PC-3 (cell line): Measurements from ENCODE around the gene RC3H1. TPM values are rescaled to one million over a fixed set of nuclear protein-coding genes. Genes with fewer than 3 reads are reported as not detected.

Experiments
- ATAC-seq: fragments of 200-7000 bp; cut with Tn5 transposase; 2 replicates; pipeline ENCODE4 v1.9.1; 2020; ENCODE audit warnings: mild to moderate bottlenecking, moderate library complexity
- Bru-seq: library from RNA; stranded (reverse); fragments of 400-500 nt; gene quantifications from one replicate; lab custom pipeline; 2021; lab: Mats Ljungman, UMichigan
- BruChase-seq, 2 experiments: library from RNA; stranded (reverse); fragments of 400-500 nt; gene quantifications; one replicate each; lab custom pipeline; 2021; lab: Mats Ljungman, UMichigan
- BruUV-seq: library from RNA; stranded (reverse); fragments of 400-500 nt; replicated peaks from 2 replicates; lab custom pipeline; 2021; lab: Mats Ljungman, UMichigan
- CTCF ChIA-PET: fragments of 300-600 bp; sonication (Branson Sonifier 250); formaldehyde crosslinking; loops from one replicate; lab custom pipeline; 2022; ENCODE audit warnings: antibody characterized with exemption; lab: Charles Lee
- POLR2A ChIA-PET: fragments of 300-600 bp; sonication (Branson Sonifier 250); formaldehyde crosslinking; loops from one replicate; lab custom pipeline; 2022; ENCODE audit warnings: antibody characterized with exemption; ENCODE audit not compliant: unreplicated experiment; lab: Charles Lee
- DNase-seq: peaks from one replicate; pipeline ENCODE4 v3.0.0-alpha.2; 2015
- H2AFZ ChIP-seq: fragments of 300-600 bp; sonication (generic); 2 replicates; pipeline ENCODE4 v1.6.0; 2016; ENCODE audit warnings: antibody characterized with exemption, low read length
- H3F3A ChIP-seq: fragments of 300-600 bp; sonication (generic); one replicate; pipeline ENCODE4 v1.6.0; 2017; ENCODE audit warnings: antibody characterized with exemption, low read length, control low read depth, mild to moderate bottlenecking; ENCODE audit not compliant: unreplicated experiment
- H3K27ac ChIP-seq: fragments of 300-600 bp; sonication (generic); 2 replicates; pipeline ENCODE4 v1.5.1; 2016; ENCODE audit warnings: mild to moderate bottlenecking, low read length
- H3K27me3 ChIP-seq: fragments of 300-600 bp; sonication (generic); 2 replicates; pipeline ENCODE4 v1.6.1; 2016; ENCODE audit warnings: low read length, mixed read lengths
- H3K36me3 ChIP-seq: fragments of 300-600 bp; sonication (generic); 2 replicates; pipeline ENCODE4 v1.6.1; 2016; ENCODE audit warnings: low read depth, mixed run types, low read length, mixed read lengths
- H3K4me1 ChIP-seq: fragments of 300-600 bp; sonication (generic); 2 replicates; pipeline ENCODE4 v1.5.1; 2016; ENCODE audit warnings: low read length; ENCODE audit not compliant: insufficient read depth
- H3K4me2 ChIP-seq: fragments of 300-600 bp; sonication (generic); 2 replicates; pipeline ENCODE4 v1.6.0; 2016; ENCODE audit warnings: low read length
- H3K4me3 ChIP-seq: fragments of 300-600 bp; sonication (generic); 2 replicates; pipeline ENCODE4 v1.5.1; 2016; ENCODE audit warnings: mild to moderate bottlenecking, low read length, mixed read lengths
- H3K79me2 ChIP-seq: fragments of 300-600 bp; sonication (generic); 2 replicates; pipeline ENCODE4 v1.6.1; 2017; ENCODE audit warnings: low read length, mixed read lengths
- H3K9ac ChIP-seq: fragments of 300-600 bp; sonication (generic); 2 replicates; pipeline ENCODE4 v1.6.0; 2016; ENCODE audit warnings: mild to moderate bottlenecking, low read length
- H3K9me2 ChIP-seq: fragments of 300-600 bp; sonication (generic); replicated peaks from 2 replicates; pipeline ENCODE4 v1.6.1; 2016; ENCODE audit warnings: mixed run types, low read length, mixed read lengths
- H3K9me3 ChIP-seq: fragments of 300-600 bp; sonication (generic); 2 replicates; pipeline ENCODE4 v1.6.1; 2016; ENCODE audit warnings: low read length, mixed read lengths
- H4K20me1 ChIP-seq: fragments of 300-600 bp; sonication (generic); 2 replicates; pipeline ENCODE4 v1.6.1; 2016; ENCODE audit warnings: low read length, mixed read lengths
- EZH2 ChIP-seq: fragments of 300-600 bp; sonication (generic); IDR thresholded peaks from one replicate; pipeline ENCODE4 v1.6.1; 2017; ENCODE audit warnings: antibody characterized with exemption, mild to moderate bottlenecking, low read length; ENCODE audit not compliant: unreplicated experiment
- EZH2phosphoT487 ChIP-seq: fragments of 300-600 bp; sonication (generic); IDR thresholded peaks from 2 replicates; pipeline ENCODE4 v1.6.1; 2018; ENCODE audit warnings: mild to moderate bottlenecking, antibody characterized with exemption, low read length, borderline replicate concordance
- intact Hi-C: fragments of 100-400 bp; cut with micrococcal nuclease; formaldehyde crosslinking; loops from 2 replicates; pipeline ENCODE4 v1.9.0; 2023
- long read RNA-seq: library from polyadenylated mRNA; unstranded; transcript quantifications from one replicate; pipeline ENCODE4 v2.0.0, GENCODE V29; 2021; ENCODE audit not compliant: unreplicated experiment
- total RNA-seq: library from RNA; depleted of rRNA; stranded (reverse); fragments of >200 nt; gene quantifications from 2 replicates; pipeline ENCODE4 v1.2.3, GENCODE V29; 2014; rRNA removed
- TF ChIP-seq, protein P1 (sequence below): fragments of 300-600 bp; sonication (generic); conservative IDR thresholded peaks from 2 replicates; pipeline ENCODE4 v1.5.1; 2017; ENCODE audit warnings: antibody characterized with exemption, low read depth, mild to moderate bottlenecking, low read length

Gene RC3H1, protein sequence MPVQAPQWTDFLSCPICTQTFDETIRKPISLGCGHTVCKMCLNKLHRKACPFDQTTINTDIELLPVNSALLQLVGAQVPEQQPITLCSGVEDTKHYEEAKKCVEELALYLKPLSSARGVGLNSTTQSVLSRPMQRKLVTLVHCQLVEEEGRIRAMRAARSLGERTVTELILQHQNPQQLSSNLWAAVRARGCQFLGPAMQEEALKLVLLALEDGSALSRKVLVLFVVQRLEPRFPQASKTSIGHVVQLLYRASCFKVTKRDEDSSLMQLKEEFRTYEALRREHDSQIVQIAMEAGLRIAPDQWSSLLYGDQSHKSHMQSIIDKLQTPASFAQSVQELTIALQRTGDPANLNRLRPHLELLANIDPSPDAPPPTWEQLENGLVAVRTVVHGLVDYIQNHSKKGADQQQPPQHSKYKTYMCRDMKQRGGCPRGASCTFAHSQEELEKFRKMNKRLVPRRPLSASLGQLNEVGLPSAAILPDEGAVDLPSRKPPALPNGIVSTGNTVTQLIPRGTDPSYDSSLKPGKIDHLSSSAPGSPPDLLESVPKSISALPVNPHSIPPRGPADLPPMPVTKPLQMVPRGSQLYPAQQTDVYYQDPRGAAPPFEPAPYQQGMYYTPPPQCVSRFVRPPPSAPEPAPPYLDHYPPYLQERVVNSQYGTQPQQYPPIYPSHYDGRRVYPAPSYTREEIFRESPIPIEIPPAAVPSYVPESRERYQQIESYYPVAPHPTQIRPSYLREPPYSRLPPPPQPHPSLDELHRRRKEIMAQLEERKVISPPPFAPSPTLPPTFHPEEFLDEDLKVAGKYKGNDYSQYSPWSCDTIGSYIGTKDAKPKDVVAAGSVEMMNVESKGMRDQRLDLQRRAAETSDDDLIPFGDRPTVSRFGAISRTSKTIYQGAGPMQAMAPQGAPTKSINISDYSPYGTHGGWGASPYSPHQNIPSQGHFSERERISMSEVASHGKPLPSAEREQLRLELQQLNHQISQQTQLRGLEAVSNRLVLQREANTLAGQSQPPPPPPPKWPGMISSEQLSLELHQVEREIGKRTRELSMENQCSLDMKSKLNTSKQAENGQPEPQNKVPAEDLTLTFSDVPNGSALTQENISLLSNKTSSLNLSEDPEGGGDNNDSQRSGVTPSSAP
- total RNA-seq (7.5 and 10.5 TPM in 2 replicates), Bru-seq, nascent RNA (percentile 76 among the genes with signal in this experiment), BruChase-seq, experiment 1, labeled RNA remaining after a 6-hour chase (percentile 82 among the genes with signal in this experiment), BruChase-seq, experiment 2, labeled RNA remaining after a 2-hour chase (percentile 84 among the genes with signal in this experiment)
- long read RNA-seq, full-length matches to known transcripts = 1 of 19 reads
- long read RNA-seq, partial matches to known transcripts = 5 of 19 reads
- long read RNA-seq, other reads (novel, unspliced or antisense) = 13 of 19 reads

GRCh38 chr1:174022080-174022975, at the start of gene RC3H1:
Gene RC3H1 (minus strand): TSS chr1:174022357. CDS start chr1:173992985, 29,372 bp downstream.
- intact Hi-C loops = loop anchor here (10.0 kb wide), 1 partner anchor 52 kb away; no protein-coding TSS in a partner anchor

DNA sequence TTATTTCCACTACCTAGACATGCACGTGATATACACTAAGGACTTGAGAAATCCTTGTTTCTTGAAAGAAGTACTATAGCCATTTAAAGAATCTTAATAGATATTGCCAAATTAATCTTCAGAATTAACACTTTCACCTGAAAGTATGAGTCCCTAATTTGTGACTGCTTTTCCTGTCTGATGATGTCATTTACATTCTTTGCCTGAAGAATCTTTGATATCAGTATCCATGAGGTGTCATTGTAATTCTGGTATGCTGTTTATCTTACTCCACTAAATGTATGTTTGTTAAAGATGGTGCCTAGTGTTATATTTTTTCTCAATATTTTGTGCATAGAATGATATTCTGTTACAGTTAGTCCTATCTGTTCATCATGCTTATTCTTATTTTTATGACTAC, 48.5 kb upstream of the RC3H1 start:
- Histone ChIP-seq H4K20me1 (no peaks in the 10 kb centered on the region), H3K9me3 (no peaks in the 10 kb centered on the region), H3K4me1 (peaks cover 6% of the 10 kb centered on the region; the same call in 1 of the 2 replicates), H3K36me3 (no peaks in the 10 kb centered on the region), H3K79me2 (no peaks in the 10 kb centered on the region), H3K9me2 (no peaks in the 10 kb centered on the region), H3K27me3 (no peaks in the 10 kb centered on the region), H3K27ac (no peak overlapping the region), H3K4me2 (no peak overlapping the region), H3K4me3 (no peak overlapping the region), H2AFZ (no peak overlapping the region), H3K9ac (no peak overlapping the region), H3F3A (no peaks in the 10 kb centered on the region)
- ATAC-seq = no peak
- intact Hi-C loops = loop anchor here (5.0 to 10.0 kb wide), 5 partner anchors 46 to 1326 kb away; partner anchors contain the start of gene RC3H1
- TF ChIP-seq, protein P1, sequence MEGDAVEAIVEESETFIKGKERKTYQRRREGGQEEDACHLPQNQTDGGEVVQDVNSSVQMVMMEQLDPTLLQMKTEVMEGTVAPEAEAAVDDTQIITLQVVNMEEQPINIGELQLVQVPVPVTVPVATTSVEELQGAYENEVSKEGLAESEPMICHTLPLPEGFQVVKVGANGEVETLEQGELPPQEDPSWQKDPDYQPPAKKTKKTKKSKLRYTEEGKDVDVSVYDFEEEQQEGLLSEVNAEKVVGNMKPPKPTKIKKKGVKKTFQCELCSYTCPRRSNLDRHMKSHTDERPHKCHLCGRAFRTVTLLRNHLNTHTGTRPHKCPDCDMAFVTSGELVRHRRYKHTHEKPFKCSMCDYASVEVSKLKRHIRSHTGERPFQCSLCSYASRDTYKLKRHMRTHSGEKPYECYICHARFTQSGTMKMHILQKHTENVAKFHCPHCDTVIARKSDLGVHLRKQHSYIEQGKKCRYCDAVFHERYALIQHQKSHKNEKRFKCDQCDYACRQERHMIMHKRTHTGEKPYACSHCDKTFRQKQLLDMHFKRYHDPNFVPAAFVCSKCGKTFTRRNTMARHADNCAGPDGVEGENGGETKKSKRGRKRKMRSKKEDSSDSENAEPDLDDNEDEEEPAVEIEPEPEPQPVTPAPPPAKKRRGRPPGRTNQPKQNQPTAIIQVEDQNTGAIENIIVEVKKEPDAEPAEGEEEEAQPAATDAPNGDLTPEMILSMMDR = no peak
- TF ChIP-seq EZH2phosphoT487 = no peak
- TF ChIP-seq EZH2 = no peak
- DNase-seq = no peak
- BruUV-seq = no TSS peak
- CTCF ChIA-PET = no interaction called here
- POLR2A ChIA-PET = no interaction called here

More at GRCh38 chr1:174022080-174022975, at the start of gene RC3H1:
- Histone ChIP-seq H3K9ac (peak within 1 kb of the TSS; percentile 85), H3K9me2 (no peaks in the 10 kb centered on the region), H3K4me3 (peak within 1 kb of the TSS; percentile 85), H4K20me1 (peaks cover 19% of the 10 kb centered on the region), H3K27ac (peak within 1 kb of the TSS; percentile 59), H3K4me1 (peaks cover 27% of the 10 kb centered on the region), H3K27me3 (no peaks in the 10 kb centered on the region), H3K4me2 (peak within 1 kb of the TSS; percentile 100), H3K36me3 (no peaks in the 10 kb centered on the region), H2AFZ (peak within 1 kb of the TSS; percentile 91), H3F3A (no peaks in the 10 kb centered on the region), H3K79me2 (peaks cover 48% of the 10 kb centered on the region), H3K9me3 (no peaks in the 10 kb centered on the region)
- BruUV-seq = TSS peak; percentile 98
- ChIA-PET CTCF (no interaction called here), POLR2A (interaction anchor here (0.6 kb wide), 1 partner anchor 1372 kb away, joined by 3 read pairs; no protein-coding TSS in a partner anchor)
- TF ChIP-seq EZH2phosphoT487 (no peak), EZH2 (no peak)
- TF ChIP-seq, protein P1 = no peak
- ATAC-seq (peak; percentile 82), DNase-seq (peak; percentile 81)
